ENCODE measurements around the gene TSPAN31. TPM values are rescaled to one million over a fixed set of nuclear protein-coding genes. Genes with fewer than 3 reads are reported as not detected.
A peak's percentile ranks its signal among the peaks of the same experiment; 100 is the strongest.
"Not testable (repeated sequence)": the region's sequence is repeated elsewhere in the genome, so short reads cannot be mapped to it uniquely, and the experiment has no call there.

The TSPAN31 gene
- total RNA-seq, 1 donor from 2014 or later, result 27.5 TPM

DNA sequence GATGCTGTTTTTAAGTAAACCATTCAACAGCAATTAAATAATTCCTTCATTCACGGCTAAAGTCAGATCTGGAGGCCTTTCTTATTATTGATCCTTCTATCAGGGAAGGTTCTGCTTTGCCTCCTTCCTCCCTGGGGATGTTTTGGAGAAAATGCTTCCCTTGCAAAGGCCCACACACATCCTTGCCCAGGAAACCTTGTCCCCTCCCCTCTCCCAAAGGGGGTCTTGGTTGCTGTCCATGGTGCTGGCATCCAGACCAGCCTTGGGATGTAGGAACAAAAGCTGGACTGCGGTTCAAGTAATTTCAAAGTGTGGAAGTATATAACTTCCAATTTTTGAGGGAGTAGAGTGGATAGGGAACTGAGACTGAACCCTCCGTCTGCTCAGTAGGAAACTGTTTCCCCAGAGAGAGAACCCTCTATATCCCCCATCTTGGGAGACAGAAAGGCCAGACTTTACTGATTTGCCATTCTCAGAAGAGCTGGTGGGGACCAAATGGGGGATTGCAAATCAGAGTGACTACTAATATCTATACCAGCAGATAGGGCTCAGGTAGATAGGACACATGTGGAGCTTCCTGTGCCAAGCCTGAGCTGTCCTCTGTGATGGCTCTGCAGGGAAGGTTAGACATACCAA is 15.6 kb downstream of the TSPAN31 start:
- intact Hi-C loops (cut with DNase I), result no loop called here
- no peak for DNase-seq
- ATAC-seq (ENCODE audit: poor library complexity), result no peak

DNA sequence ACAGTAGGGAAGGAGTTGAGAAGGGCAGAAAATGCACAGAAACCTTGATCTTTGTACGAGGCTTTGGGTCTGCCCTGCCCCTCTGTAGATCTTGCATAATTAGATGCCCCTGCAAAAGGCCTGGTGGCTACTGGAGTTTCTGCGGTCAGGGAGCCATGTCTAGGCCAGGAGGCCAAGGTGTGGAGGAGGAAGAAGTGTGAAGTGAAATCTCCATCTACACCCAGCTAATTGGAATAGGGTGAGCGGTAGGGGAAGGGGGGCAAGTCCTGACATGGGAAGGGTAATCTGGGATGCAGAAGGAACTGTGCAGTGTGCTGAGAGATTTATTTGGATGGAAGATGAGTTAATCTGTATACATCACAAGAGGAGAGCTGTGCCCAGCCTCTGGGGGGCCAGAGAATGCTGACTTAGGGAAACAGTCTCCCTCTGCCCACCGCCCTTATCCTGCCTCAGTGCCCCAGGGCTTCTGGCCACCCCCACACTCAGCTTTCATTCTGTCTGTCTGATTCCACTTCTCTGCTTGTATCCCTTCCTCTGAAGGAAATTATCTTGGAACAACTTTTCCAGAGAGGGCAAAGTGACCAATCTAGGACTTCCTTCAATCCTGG is 16.7 kb downstream of the TSPAN31 start:
- intact Hi-C loops (cut with DNase I), result no loop called here
- ATAC-seq (ENCODE audit: poor library complexity), result no peak
- DNase-seq, result no peak

DNA sequence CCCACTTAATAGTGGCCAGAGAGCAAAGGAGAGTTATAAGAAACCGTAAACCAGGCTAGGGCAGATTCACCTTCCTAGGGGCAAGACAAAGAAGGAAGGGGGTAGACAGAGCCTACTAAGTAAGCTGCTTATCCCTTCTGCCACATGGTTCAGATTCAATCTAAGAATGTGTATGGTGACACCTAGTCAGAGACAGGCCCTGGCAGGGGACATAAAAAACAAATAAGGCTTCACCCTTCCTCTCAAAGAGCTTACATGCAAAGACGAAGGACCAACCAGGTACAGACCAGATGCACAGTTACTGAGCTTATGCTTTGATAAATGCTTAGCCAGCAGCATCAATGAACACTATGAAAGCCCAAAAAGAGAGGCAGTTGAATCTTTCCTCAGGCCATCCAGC is 17.6 kb downstream of the TSPAN31 start:
- ATAC-seq (ENCODE audit: poor library complexity), result no peak
- no peak for DNase-seq
- intact Hi-C loops (cut with DNase I), result no loop called here

DNA sequence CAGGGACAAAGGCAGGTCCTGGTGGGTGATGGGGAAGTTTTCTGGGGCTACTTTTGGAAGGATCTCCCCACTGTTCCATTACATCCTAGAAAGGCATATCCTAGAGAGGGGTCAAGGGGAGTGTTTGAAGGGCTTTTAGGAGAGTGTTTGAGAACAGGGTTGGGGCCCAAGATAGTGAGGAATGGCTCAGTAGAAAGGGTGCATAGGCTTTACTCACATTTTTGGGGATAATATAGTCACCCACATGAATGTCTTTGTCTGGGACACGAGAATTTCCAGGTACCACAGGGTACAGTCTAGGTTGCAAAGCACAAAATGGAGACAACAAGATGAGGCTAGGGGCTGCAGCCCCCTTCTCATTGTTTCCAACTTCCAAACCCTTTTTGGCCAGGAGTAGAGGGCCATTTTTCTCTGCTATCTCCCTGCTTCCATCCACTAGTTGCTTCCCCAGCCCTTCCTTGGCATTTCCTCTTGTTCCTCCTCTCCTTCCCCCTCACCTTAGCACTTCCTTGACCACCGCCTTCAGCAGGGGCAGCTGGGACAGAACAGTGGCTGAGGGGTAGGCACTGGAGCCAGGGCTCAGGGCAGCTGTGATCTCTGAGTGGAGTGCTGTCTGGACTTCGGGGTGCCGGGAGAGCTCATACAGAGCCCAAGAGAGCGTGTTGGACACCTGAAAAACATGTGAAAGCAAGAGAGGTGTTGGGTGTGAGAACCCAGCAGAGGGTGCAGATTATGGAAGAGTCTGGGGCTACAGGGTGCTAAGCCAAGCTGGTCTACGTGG is 19.2 kb downstream of the TSPAN31 start:
- intact Hi-C loops (cut with DNase I), result no loop called here
- DNase-seq (no peak), ATAC-seq (ENCODE audit: poor library complexity) (no peak)

DNA sequence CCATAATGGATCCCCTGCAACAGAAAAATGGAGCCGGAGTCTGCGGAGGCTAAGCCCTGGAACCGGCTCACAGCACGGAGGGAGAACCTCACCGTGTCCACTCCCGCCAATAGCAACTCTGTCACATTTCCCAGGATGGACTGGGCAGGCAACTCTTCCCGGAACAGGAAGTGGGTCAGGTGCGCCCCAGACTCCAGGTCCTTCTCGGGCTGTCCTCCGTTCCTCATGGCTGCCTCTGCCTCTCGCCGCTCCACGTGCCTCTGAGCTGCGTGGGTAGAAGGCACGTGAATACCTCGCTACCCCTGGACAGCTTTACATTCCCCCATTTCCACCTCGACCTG is 19.8 kb downstream of the TSPAN31 start:
- DNase-seq (no peak), ATAC-seq (ENCODE audit: poor library complexity) (no peak)
- intact Hi-C loops (cut with DNase I), result no loop called here

DNA sequence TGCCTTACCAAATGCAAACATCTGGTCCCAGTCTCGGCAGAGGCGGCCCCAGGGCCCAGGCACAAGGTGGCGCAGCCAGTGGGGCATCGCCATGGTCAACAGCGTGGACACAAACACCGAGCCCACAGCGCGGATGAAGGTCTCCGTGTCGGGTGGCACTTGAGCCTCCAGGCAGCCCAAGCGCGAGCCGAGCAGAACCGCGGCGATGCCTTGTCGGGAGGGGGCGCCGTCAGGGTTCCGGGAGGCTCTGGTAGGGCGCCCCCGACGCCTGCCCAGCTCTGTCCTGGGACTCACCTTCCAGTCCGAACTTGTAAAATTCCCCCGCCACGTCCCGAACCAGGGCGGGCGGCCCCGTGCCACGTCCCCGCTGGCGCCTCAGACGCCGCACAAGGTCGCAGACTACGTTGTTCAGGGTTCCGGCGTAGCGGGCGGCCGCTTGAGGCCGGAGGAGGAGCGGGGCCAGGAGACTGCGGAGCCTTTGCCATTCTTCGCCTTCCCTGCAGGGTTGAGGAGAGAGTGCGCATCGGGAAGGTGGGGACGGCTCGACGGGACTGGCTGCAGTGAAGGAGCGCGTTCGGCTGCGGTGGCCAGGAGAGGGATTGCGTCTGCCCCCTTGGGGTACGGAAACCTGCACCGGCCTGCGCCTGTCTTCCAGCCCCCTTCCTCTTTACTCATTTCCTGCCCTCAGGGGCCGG is 20.3 kb downstream of the TSPAN31 start:
- peak; percentile 48 for ATAC-seq (ENCODE audit: poor library complexity)
- no peak for DNase-seq
- intact Hi-C loops (cut with DNase I), result no loop called here

DNA sequence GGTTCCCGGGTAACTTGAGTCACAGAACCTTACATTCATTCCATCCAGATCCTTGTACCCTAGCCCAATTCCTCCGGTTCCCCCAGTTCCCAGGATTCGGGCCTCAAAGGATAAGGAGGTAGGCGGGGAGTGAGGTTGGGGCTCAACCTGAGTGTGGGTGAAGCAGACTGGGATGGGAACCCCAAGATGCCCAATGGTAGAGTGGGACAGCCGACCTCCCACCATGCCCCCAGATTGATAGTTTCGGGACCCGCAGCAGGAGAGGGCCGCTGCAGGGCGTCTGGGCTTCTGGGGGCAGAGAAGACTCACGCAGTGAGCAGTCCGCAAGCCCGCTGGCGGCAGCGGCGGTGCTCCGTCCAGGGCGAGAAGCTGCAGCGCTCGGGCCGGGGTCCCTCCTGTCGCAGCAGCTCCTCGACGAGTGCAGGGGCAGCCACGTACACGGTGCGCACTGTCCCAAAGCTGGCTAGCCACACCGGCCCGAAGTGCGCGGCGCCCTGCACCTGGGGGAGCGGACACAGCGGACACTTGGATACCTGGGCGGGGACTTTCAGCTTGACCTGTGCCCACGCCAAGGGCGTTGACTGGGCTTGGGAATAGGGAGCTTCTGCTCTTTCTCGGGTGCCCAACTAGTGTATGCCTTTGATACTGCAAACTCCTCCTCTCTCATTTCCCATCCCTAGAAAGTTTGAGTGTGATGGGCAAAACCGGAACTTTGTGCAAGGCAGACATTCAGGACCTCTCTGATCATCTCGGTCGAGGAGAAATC is 21.0 kb downstream of the TSPAN31 start:
- DNase-seq, result no peak
- intact Hi-C loops (cut with DNase I), result no loop called here

DNA sequence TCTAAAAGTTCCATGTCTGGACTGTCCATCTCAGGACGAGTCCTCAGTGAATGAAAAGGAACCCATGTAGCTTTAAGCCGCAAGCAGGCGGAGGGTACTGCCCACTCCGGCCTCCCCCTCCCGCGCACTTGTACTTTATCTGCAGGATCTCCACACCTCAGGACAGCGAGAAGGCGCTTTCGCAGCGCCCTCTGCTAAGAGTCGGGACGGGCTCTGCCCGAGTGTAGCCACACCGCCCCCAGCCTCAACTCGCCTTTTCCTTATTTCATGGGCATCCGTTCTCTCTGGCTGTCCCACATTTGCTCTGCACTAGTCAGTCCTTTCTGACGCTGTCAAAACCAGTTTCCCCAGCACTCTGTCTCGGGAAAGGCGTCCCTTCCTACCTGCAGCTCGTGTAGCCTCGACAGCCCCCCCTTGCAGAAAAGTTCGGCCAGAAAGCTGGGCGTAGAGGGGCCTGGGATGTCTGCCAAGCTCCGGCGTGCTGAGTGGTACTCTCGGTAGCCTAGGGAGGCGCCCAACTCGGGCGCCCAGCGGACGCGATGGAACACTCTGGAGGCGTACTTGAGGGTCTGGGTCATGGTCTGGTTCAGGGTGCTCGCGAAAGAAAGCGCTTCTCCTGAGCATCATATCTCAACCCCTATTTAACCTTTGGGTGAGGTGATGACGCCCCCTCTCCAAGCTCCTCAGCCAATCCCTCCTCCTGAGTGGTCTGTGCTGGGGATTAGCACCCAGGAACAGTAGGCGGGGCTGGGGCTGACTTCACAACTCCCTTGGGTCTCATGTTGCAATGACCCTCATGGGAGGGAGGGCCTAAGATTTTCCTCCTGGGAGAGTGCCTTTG is 21.8 kb downstream of the TSPAN31 start, which contains the start of gene CYP27B1:
CYP27B1 (minus strand) TSS at position 615 of the 841 bp plus-strand sequence; CDS start at position 578, 37 bp downstream.
- ATAC-seq (ENCODE audit: poor library complexity), result peak; percentile 7
- intact Hi-C loops (cut with DNase I), result no loop called here
- no peak for DNase-seq

More for the DNA sequence above, 21.0 kb downstream of the TSPAN31 start:
- peak; percentile 23 for ATAC-seq (ENCODE audit: poor library complexity)

DNA sequence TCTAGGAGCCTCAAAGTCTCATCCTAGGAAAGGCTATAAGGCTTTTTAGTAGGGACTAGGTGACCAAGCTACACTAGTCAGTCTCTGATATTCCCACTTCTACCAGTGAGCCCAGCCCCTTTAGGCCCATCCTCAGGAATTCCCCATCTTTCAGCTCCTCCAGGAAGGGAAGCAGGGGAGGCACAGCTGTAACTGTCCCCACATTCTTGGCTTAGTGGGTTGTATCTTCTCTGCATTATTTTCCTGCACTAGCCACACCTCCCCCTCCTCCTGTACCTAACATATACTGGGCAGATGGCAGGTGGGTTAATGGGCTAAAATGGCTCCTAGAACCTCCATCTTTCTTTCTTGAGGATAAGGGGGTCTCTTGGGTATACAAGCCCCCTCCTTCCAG is 22.5 kb downstream of the TSPAN31 start:
- intact Hi-C loops (cut with DNase I), result no loop called here
- DNase-seq, result no peak

DNA sequence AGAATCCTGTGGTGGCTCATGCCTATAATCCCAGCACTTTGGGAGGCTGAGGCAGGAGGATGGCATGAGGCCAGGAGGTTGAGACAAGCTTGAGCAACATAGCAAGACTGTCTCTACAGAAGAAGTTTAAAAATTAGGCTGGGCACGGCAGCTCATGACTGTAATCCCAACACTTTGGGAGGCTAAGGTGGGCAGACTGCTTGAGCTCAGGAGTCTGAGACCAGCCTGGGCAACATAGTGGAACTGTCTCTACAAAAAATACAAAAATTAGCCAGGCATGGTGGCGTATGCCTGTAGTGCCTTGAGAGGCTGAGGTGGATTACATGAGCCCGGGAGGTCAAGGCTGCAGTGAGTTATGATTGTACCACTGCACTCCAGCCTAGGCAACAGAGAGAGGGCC is 23.0 kb downstream of the TSPAN31 start:
- intact Hi-C loops (cut with DNase I), result no loop called here
- no peak for DNase-seq
- no peak for ATAC-seq (ENCODE audit: poor library complexity)

More for the DNA sequence above, 22.5 kb downstream of the TSPAN31 start:
- no peak for ATAC-seq (ENCODE audit: poor library complexity)

DNA sequence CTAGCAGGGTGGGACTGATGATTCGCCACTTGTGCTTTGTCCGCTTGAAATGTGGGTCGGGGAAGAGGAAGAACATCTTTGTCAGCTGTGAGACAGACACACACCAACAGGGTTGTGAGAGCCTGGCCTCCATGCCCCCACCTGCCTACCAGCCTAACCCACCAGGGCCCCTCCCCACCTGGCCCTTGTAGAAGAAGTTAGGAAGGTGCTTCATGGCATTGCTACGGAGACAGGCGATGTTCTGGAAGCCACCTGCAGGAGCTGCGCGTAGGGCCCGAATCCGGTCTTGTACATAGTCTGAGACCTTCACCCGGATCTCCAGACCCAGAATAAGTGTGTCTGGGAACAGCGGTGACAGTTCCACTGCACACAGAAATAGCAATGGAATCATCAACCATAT is 24.8 kb downstream of the TSPAN31 start:
- DNase-seq, result no peak
- intact Hi-C loops (cut with DNase I), result no loop called here
- ATAC-seq (ENCODE audit: poor library complexity), result no peak

DNA sequence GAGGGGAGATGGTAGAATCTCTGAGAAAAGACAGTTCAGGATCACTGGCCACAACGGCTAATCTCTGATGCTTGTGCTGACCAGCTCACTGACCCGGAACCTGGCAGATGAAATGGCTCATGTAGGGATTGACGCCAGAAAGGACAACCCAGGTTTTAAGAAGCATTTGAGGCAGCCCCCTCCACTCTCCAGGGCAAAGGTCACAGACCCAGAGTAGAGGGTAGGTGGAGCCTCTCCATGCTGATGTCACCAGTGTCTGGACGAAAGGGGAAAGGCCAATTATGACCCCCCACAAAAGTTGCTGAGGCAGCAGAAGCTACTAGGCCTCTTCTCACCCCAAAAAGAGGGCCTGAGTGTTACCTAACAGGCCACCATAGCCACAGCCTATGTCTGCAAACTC is 25.9 kb downstream of the TSPAN31 start:
- intact Hi-C loops (cut with DNase I), result no loop called here
- no peak for DNase-seq
- no peak for ATAC-seq (ENCODE audit: poor library complexity)

DNA sequence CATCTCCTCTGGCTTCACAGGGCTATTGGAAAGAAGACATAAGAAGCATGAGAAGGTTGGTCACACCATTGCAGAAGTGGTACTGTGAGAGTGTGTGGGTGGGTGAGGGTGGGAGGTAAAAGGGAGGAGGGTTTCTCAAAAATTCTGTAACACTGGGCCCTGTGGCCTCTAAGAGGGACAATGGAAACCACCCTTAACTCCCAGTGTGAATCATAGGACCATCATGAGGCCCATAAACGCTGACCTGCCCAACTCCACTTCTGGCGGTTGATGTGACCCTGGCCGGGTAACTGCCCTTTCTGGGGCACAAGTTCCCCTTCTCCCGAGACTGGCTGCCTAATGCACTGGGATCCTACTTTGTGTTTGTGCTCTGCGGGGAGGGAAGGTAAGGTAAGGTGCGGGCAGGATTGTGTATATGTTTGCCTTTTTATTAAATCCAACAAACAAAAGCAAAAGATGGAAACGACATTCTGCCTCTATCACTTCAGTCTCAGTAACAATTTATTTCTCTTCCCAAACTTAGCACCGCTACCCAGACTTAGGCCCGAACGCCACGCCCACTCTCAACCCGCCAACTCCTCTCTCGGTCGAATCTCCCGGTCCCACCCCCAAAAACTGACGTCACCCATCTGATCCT is 26.5 kb downstream of the TSPAN31 start:
- ATAC-seq (ENCODE audit: poor library complexity) (peak; percentile 78), DNase-seq (peak; percentile 93)
- intact Hi-C loops (cut with DNase I), result no loop called here

DNA sequence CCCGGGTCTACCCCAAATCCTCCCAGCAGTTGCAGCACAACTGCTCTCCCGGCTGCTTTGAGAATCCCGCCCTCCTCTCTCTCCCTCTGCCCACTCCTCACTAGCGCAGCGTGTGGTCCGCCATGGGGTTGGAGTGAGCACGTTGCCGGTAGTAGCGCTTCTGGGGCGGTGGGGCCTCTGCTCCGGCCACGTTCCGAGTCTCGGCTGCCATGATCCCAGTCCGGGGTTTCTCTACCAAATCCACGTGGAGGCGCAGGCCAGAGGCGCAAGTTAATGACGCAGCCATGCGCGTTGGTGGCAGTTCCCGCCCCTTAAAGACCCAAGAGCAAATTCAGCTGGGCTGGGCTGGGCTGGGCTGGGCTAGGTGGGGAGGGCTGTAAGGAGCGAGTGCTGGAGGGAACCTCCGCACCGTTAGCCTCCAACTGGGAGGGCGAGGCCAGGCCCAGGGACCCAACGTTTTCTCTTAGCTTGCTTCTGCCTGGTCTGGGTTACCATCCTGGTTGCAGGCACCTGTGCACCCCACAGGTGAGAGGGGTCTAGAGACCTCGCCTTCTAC is 27.1 kb downstream of the TSPAN31 start, which contains the start of gene METTL1:
METTL1 (minus strand) TSS at position 233 of the 556 bp plus-strand sequence; CDS start at position 211, 22 bp downstream.
- DNase-seq, result peak; percentile 96
- intact Hi-C loops (cut with DNase I), result no loop called here
- peak; percentile 98 for ATAC-seq (ENCODE audit: poor library complexity)

DNA sequence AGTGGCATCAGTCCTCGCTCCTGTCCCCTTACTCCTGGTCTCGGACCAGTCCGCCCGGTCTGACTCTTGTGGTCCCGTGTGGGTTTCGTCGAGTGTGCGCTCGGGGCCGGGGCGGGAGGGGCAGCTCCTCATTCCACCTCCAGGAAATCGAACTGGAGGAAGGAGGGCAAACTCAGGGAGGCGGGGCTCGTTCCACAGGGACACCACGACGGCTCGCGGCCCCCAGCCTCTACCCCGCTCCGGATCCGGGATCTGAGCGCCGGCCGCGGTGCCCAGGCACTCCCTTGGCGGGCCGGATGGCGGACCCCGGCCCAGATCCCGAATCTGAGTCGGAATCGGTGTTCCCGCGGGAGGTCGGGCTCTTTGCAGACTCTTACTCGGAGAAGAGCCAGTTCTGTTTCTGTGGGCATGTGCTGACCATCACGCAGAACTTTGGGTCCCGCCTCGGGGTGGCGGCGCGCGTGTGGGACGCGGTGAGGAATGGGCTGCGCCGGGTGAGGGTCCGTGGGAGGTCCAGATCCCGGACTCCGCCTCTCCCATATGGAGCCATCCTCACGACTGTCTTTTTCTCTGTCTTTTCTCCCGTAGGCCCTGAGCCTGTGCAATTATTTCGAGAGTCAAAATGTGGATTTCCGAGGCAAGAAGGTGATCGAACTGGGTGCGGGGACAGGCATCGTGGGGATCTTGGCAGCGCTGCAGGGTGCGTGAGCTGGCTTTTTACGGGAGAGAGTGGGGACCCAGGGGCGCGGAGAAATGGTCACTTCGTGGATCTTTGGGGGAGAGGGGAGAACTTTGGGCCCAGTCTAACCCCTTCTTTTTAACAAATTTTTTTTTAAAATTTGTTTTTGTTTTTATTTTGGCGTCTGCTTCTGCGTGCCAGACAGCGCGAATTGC is 27.8 kb downstream of the TSPAN31 start, which contains the start of gene EEF1AKMT3:
EEF1AKMT3 (plus strand) TSS at position 186 of the 894 bp plus-strand sequence; CDS start at position 297, 111 bp downstream.
- intact Hi-C loops (cut with DNase I), result no loop called here
- DNase-seq, result peak; percentile 77
- peak; percentile 77 for ATAC-seq (ENCODE audit: poor library complexity)

DNA sequence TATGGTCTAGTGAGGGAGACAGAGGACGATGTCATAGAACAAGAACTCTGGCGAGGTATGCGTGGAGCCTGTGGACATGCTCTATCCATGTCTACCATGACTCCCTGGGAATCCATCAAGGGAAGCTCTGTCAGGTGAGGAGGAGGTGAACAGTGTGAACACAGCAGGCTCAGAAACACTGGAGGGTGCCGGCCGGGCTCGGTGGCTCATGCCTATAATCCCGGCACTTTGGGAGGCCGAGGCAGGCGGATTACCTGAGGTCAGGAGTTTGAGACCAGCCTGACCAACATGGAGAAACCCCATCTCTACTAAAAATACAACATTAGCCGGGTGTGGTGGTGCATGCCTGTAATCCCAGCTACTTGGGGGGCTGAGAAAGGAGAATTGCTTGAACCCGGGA is 29.8 kb downstream of the TSPAN31 start:
- DNase-seq; ATAC-seq (ENCODE audit: poor library complexity); intact Hi-C loops (cut with DNase I): not testable (repeated sequence)

Data from Right ventricle myocardium superior (tissue), 1 donor.